AG09319 (cell line): ENCODE data around the gene PCDHA2.
"Not testable (repeated sequence)": the region's sequence is repeated elsewhere in the genome, so short reads cannot be mapped to it uniquely, and the experiment has no call there.

Experiments used
- DNase-seq: peaks from one replicate; pipeline ENCODE4 v3.0.0-alpha.2; 2010; ENCODE audit warnings: low read depth; ENCODE audit errors: extremely low read depth
- CTCF ChIP-seq: IDR thresholded peaks from 2 replicates; pipeline ENCODE4 v1.5.1; 2011; ENCODE audit warnings: low read depth, mild to moderate bottlenecking, inconsistent platforms, low read length, moderate library complexity

Gene PCDHA2

DNA sequence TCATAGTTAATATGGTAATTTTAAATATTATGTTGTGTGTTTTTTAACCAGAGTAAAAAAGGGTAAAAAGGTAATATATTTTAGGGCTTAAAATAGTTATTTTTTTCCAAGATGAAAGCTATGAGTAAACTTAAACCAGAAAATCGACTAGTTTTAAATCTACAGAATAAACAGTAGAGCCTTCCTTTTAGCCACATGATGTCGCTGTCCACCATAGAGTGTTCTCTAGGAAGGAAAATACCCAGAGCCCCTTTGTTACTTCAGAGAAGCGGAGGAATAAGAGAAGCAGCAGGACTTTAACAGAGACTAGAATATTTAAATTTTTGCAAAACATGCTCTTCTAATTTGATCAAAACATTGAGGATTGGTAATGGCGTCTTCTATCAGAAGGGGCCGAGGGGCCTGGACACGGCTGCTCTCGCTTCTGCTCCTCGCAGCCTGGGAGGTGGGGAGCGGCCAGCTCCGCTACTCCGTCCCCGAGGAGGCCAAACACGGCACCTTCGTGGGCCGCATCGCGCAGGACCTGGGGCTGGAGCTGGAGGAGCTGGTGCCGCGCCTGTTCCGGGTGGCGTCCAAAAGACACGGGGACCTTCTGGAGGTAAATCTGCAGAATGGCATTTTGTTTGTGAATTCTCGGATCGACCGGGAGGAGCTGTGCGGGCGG, at the start of gene PCDHA2:
TSS of gene PCDHA2 (plus strand) at position 258 of the 664 bp plus-strand sequence.
- DNase-seq: no peak

DNA sequence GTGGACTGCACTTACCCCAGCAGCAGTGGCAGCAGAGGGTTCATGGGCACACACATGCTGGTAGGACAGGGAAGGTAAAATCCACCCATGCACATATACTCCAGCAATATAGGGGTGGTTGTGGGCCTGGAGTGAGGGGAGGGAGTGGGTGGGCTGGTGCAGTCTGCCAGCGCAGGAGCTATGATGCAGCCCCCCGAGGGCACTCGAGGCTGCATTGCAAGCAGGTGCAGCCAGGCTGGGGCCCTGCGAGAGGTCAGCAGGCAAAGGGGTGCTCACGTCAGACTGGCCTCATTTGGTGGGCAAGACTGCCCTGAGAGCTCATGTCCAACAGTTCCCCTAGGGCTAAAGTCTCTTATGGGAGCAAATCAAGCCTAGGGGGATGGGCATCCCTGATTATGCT, 41.1 kb upstream of the PCDHA2 start:
- TF ChIP-seq CTCF: no peak
- no peak for DNase-seq

More for the DNA sequence above, at the start of gene PCDHA2:
- no peak; the same call in 1 of the 2 replicates for TF ChIP-seq CTCF

- DNase-seq: no peak
- no peak for TF ChIP-seq CTCF
Measured at GRCh38 chr5:140764177-140764973, 30.3 kb upstream of the PCDHA2 start.

GRCh38 chr5:140767444-140767843, 27.2 kb upstream of the PCDHA2 start:
- no peak for DNase-seq
- TF ChIP-seq CTCF: no peak

DNA sequence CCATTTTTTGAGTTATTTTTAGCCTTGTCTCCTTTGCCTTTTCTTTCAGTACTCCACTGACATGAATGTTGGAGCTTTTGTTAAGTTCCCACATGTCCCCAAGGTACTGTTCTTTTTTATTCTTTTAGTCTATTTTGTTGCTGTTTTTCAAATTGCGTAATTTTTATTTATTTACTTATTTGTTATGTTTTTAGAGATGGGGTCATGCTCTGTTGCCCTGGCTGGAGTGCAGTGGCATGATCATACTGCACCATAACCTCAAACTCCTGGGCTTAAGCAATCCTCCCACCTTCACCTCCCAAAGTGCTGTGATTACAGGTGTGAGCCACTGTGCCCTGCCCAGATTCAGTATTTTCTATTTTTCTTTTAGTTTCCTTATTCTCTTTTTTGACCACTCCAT, 14.1 kb upstream of the PCDHA2 start:
- no peak for TF ChIP-seq CTCF
- no peak for DNase-seq

GRCh38 chr5:140785905-140786686, 8.6 kb upstream of the PCDHA2 start, which contains the start of gene PCDHA1:
Gene PCDHA1 (plus strand): TSS chr5:140786140.
- DNase-seq: no peak
- no peak for TF ChIP-seq CTCF

- not testable (repeated sequence) for DNase-seq
Measured at GRCh38 chr5:140787422-140787821, 7.2 kb upstream of the PCDHA2 start.

DNA sequence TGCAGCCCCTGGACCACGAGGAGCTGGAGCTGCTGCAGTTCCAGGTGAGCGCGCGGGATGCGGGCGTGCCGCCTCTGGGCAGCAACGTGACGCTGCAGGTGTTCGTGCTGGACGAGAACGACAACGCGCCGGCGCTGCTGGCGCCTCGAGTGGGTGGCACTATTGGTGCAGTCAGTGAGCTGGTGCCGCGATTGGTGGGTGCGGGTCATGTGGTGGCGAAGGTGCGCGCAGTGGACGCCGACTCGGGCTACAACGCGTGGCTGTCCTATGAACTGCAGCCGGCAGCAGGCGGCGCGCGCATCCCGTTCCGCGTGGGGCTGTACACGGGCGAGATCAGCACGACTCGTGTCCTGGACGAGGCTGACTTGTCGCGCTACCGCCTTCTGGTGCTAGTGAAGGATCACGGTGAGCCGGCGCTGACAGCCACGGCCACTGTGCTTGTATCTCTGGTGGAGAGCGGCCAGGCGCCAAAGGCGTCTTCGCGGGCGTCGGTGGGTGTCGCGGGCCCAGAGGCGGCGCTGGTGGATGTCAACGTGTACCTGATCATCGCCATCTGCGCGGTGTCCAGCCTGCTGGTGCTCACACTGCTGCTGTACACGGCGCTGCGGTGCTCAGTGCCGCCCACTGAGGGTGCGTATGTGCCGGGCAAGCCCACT, 6.7 kb upstream of the PCDHA2 start:
- DNase-seq: not testable (repeated sequence)
